Loucy (cell line): ENCODE results near the gene F2RL2.

Experiments
- EZH2phosphoT487 ChIP-seq: fragments of 200-600 bp; IDR thresholded peaks from 2 replicates; pipeline ENCODE4 v1.6.1; 2018; ENCODE audit warnings: antibody characterized with exemption, mild to moderate bottlenecking, moderate library complexity, borderline replicate concordance
- TF ChIP-seq, protein P1 (sequence below): fragments of 200-600 bp; sonication (generic); conservative IDR thresholded peaks from 2 replicates; pipeline ENCODE4 v1.5.1; 2014; ENCODE audit warnings: mild to moderate bottlenecking, antibody characterized with exemption, low read length

DNA sequence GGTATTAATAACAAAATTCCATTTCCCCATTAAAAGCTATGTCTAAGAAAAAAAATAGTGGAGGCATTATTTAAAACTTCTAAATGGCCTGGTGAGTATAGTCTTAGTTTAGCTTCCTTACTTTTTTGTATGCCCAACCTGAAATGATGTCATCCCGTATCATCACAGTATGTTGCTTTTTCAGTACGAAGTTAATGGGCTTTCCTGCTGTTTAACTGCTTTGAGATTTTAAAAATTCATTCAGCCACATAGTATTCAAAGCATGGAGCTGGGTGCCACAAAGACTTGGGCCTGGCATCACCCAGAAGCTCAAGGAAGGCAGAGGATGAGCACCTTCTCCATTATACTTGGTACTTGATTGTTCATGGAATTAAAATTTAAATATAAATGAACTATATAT lies 7.4 kb downstream of the F2RL2 start:
- TF ChIP-seq, protein P1, sequence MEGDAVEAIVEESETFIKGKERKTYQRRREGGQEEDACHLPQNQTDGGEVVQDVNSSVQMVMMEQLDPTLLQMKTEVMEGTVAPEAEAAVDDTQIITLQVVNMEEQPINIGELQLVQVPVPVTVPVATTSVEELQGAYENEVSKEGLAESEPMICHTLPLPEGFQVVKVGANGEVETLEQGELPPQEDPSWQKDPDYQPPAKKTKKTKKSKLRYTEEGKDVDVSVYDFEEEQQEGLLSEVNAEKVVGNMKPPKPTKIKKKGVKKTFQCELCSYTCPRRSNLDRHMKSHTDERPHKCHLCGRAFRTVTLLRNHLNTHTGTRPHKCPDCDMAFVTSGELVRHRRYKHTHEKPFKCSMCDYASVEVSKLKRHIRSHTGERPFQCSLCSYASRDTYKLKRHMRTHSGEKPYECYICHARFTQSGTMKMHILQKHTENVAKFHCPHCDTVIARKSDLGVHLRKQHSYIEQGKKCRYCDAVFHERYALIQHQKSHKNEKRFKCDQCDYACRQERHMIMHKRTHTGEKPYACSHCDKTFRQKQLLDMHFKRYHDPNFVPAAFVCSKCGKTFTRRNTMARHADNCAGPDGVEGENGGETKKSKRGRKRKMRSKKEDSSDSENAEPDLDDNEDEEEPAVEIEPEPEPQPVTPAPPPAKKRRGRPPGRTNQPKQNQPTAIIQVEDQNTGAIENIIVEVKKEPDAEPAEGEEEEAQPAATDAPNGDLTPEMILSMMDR = no peak
- TF ChIP-seq EZH2phosphoT487 = no peak
